ENCODE measurements around the gene CACNA1C.

CACNA1C gene

GRCh38 chr12:2646341-2646740 is 593.6 kb downstream of the CACNA1C start:
- DNase-seq (ENCODE audit: low spot score) = no peak

- DNase-seq (ENCODE audit: low spot score) = no peak
Measured at GRCh38 chr12:2647186-2647585, 594.4 kb downstream of the CACNA1C start.

- DNase-seq (ENCODE audit: low spot score) = no peak
Measured at GRCh38 chr12:2648406-2648805, 595.6 kb downstream of the CACNA1C start.

- peak; percentile 11 for DNase-seq (ENCODE audit: low spot score)
Measured at GRCh38 chr12:2649201-2650030, 596.6 kb downstream of the CACNA1C start.

GRCh38 chr12:2650261-2651067 is 597.7 kb downstream of the CACNA1C start:
- DNase-seq (ENCODE audit: low spot score) = no peak

GRCh38 chr12:2651068-2651965 is 598.5 kb downstream of the CACNA1C start:
- DNase-seq (ENCODE audit: low spot score) = no peak

- DNase-seq (ENCODE audit: low spot score) = no peak
Measured at GRCh38 chr12:2652011-2652400, 599.2 kb downstream of the CACNA1C start.

- DNase-seq (ENCODE audit: low spot score) = no peak
Measured at GRCh38 chr12:2652401-2653081, 599.8 kb downstream of the CACNA1C start.

GRCh38 chr12:2653461-2653965 is 600.7 kb downstream of the CACNA1C start:
- DNase-seq (ENCODE audit: low spot score) = no peak

- DNase-seq (ENCODE audit: low spot score) = no peak
Measured at GRCh38 chr12:2654311-2654710, 601.5 kb downstream of the CACNA1C start.

GRCh38 chr12:2654741-2655140 is 602.0 kb downstream of the CACNA1C start:
- no peak for DNase-seq (ENCODE audit: low spot score)

GRCh38 chr12:2662524-2662923 is 609.7 kb downstream of the CACNA1C start:
- DNase-seq (ENCODE audit: low spot score) = no peak

GRCh38 chr12:2664721-2665577 is 612.2 kb downstream of the CACNA1C start:
- DNase-seq (ENCODE audit: low spot score) = no peak

GRCh38 chr12:2666411-2666810 is 613.6 kb downstream of the CACNA1C start:
- no peak for DNase-seq (ENCODE audit: low spot score)

- DNase-seq (ENCODE audit: low spot score) = no peak
Measured at GRCh38 chr12:2666846-2667245, 614.1 kb downstream of the CACNA1C start.

- DNase-seq (ENCODE audit: low spot score) = no peak
Measured at GRCh38 chr12:2667716-2668440, 615.1 kb downstream of the CACNA1C start.

GRCh38 chr12:2668816-2669215 is 616.0 kb downstream of the CACNA1C start:
- DNase-seq (ENCODE audit: low spot score) = no peak

GRCh38 chr12:2669560-2669959 is 616.8 kb downstream of the CACNA1C start:
- no peak for DNase-seq (ENCODE audit: low spot score)

- no peak for DNase-seq (ENCODE audit: low spot score)
Measured at GRCh38 chr12:2672863-2673262, 620.1 kb downstream of the CACNA1C start.
